Stimulated activated CD4-positive, alpha-beta T cell treated with anti-CD3 and anti-CD28 coated beads, TNF-alpha, amount 100 ng/mL, for 24 hours (primary cell): ENCODE results near the gene SYTL3.
A peak's percentile ranks its signal among the peaks of the same experiment; 100 is the strongest.
"Not testable (repeated sequence)": the region's sequence is repeated elsewhere in the genome, so short reads cannot be mapped to it uniquely, and the experiment has no call there.

Experiments used
- DNase-seq, 3 experiments: peaks; one replicate each; pipeline ENCODE4 v3.0.0-alpha.2; 2020; ENCODE audit warnings: low read depth in 3 of 3

Gene SYTL3

DNA sequence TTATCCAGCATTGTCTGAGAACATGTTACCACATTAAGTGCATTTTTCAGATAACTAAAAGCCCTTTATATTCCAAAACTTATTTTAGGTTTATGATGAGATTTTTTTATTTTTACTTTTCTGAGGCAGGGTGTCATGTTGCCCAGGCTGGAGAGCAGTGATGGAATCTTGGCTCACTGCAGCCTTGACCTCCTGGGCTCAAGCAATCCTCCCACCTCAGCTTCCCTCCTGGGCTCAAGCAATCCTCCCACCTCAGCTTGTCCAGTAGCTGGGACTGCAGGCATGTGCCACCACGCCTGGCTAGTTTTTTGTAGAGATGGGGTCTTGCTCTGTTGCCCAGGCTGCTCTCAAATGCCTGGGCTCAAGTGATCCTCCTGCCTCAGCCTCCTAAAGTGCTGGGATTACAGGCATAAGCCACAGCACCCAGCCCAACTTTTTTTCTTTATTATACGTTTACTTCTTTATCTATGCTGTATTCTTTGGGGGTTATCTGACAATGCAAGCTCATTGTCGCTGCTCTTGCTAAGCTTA, 11.5 kb upstream of the SYTL3 start:
- DNase-seq = no peak

- DNase-seq = no peak
These were observed 10.8 kb upstream of the SYTL3 start for GRCh38 chr6:158639056-158639455.

- no peak for DNase-seq
These were observed 9.3 kb upstream of the SYTL3 start for GRCh38 chr6:158640519-158640918.

- no peak for DNase-seq
These were observed 7.7 kb upstream of the SYTL3 start for GRCh38 chr6:158642097-158642601.

GRCh38 chr6:158643836-158644230, 6.0 kb upstream of the SYTL3 start:
- no peak for DNase-seq

- DNase-seq = peak; percentile 81 to 90 (median 87)
These were observed 5.4 kb upstream of the SYTL3 start, which contains the start of gene DYNLT1 for GRCh38 chr6:158644231-158645063. Gene DYNLT1, minus strand, starts transcription at chr6:158644743. Its CDS starts 35 bp downstream, at chr6:158644708.

GRCh38 chr6:158645064-158646022, 4.5 kb upstream of the SYTL3 start:
- DNase-seq = no peak

DNA sequence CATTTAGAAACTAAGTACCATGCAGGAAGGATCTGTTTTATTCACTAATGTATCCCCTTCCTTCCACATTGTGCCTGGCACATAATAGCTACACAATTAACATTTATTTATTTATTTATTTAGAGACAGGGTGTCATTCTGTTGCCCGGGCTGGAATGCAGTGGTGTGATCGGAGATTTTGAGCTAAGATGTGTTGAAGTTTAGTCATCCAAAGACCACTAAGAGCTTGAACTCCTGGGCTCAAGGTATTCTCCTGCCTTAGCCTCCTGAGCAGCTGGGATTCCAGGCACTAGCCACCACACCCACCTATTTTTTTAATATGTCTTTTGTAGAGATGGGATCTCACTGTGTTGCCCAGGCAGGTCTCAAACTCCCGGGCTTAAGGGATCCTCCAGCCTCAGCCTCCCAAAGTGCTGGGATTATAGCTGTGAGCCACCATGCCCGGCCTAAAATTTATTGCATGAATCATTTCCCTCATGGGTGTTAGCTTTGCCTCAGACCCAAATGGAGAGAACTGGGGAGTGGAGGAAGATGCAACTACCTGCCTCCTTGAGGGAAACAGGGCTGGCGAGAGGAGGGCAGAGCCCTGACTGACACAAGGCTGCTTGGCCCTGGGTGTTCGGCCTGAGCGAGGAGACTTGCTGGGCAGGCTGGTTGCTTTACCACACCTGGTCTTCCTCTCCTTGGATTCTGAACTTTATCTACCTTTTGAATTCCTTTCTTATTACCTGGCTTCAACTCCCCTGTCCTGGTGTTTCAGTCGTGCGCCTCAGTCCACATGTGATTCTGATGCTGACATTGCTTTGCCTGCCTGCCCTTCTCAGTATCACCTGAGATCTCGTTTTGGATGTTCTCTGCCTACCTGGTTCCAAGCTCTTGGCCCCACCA, 3.6 kb upstream of the SYTL3 start:
- no peak for DNase-seq

DNA sequence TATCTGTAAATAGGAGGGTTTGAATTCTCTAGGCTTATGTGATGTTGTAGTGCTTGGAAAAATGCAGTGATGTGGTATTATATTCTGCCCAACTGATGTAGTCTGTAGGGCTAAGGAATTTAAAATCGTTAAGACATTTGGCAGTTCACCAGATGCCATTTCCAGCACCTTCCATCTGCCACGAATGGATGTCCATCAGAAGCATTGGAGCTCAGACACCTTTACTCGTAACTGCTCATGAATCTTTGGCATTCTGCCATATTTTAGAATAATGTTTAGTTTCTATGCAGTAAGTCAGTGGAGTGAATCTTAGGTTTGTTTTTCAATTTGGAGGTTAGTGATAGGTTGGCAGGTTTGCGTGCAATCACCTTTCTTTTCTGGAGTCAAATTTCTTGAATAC, 2.4 kb upstream of the SYTL3 start:
- no peak for DNase-seq

- DNase-seq = no peak
These were observed 1.1 kb upstream of the SYTL3 start for GRCh38 chr6:158648682-158649131.

DNA sequence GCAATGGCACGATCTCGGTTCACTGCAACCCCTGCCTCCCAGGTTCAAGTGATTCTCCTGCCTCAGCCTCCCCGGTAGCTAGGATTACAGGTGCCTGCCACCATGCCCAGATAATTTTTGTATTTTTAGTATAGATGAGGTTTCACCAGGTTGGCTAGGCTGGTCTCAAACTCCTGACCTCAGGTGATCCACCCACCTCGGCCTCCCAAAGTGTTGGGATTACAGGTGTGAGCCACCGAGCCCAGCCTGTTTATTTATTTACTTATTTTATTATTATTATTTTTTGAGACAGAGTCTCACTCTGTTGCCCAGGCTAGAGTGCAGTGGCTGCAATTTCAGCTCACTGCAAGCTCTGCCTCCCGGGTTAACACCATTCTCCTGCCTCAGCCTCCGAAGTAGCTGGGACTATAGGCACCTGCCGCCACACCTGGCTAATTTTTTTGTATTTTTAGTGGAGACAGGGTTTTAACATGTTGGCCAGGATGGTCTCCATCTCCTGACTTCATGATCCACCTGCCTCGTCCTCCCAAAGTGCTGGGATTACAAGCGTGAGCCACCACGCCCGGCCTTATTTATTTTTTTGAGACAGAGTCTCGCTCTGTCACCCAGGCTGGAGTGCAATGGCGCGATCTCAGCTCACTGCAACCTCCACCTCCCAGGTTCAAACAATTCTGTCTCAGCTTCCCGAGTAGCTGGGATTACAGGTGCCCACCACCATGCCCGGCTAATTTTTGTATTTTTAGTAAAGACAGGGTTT, 2.3 kb downstream of the SYTL3 start:
- DNase-seq = not testable (repeated sequence)

GRCh38 chr6:158653577-158654354, 3.9 kb downstream of the SYTL3 start:
- DNase-seq = peak; percentile 70 to 86 (median 85)

- DNase-seq = no peak
These were observed 4.6 kb downstream of the SYTL3 start for GRCh38 chr6:158654498-158654897.

DNA sequence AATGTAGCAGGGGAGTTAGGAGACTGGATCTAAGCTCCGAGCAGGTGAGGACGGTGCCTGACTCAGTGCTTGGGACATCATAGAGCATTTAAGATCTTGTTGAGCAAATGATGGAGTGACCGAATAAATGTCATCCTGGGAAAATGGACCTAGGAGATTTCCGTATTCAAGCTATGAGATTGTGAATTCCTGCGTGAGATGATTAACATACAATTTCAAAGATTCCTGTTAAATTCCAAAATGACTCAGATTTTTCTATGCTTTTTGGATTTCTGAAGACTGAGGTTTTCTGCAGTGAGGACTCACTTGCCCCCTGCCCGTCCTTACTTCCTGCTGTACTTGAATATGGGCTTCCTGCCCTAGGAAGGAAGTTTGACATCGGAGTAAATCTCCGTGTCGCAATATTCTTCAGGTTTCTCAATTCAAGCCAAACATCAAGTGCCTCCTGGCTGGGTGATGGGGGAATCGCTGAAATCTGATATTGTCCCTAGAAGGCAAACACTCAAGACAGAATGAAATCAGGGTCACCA, 5.2 kb downstream of the SYTL3 start:
- DNase-seq = no peak

- DNase-seq = no peak
These were observed 6.0 kb downstream of the SYTL3 start for GRCh38 chr6:158655569-158656450.

GRCh38 chr6:158656986-158657385, 7.1 kb downstream of the SYTL3 start:
- DNase-seq = not testable (repeated sequence)

DNA sequence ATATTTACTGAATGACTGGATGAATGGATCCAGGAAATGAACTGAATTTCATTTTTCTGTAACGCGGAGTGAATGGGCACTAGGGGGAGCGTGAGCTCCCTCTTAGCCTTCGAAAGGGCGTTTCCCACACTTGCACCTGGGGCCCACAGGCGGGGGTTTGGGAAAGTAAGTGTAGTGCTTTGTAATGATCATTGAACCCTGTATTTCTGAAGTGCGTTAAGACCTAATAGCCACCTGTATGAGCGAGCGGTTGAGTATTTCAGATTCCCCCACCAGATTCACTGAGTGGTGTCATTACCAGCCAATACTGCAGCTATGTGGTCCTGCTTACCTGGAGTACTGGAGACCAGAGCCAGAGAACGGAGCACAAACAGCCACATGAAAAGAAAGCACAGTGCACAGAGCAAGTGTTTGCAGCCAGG, 10.5 kb downstream of the SYTL3 start:
- DNase-seq = no peak

DNA sequence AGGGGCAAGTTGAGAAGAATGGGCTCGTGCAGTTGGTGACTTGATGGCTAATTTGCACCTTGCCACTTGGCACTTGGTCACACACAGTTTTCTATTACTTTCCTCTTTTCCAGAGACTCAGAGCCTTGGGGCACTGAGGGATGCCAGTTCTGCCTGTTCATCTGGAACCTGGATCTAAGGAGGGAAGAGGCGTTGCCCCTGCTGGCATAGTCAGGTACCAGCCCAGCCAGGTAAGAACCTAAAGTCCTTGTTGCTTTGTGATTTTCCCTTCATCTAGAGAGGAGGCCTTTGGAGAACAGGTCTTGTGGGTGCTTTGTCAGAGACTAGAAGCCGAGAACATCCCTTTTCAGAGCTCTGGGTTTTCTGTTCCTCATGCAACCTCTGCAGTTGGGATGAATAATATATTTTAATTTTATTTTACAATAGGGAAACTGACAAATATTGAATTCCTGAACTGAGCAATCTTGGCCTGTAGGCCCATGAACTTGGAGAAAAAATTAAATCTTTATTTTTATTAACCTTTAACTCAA, 11.4 kb downstream of the SYTL3 start:
- DNase-seq = no peak
